ENCODE measurements around the gene FGF14.
"Not testable (repeated sequence)": the region's sequence is repeated elsewhere in the genome, so short reads cannot be mapped to it uniquely, and the experiment has no call there.

Gene FGF14

GRCh38 chr13:101845245-101846020 is 556.4 kb downstream of the FGF14 start:
- DNase-seq (ENCODE audit: low spot score): no peak
- no peak for TF ChIP-seq CTCF (IDR thresholded peaks at IDR 0.05; ENCODE audit: extremely low read depth, missing control alignments)

GRCh38 chr13:101841698-101842097 is 560.1 kb downstream of the FGF14 start:
- no peak for TF ChIP-seq CTCF (IDR thresholded peaks at IDR 0.05; ENCODE audit: extremely low read depth, missing control alignments)
- no peak for DNase-seq (ENCODE audit: low spot score)

GRCh38 chr13:101838323-101838722 is 563.5 kb downstream of the FGF14 start:
- DNase-seq (ENCODE audit: low spot score): no peak
- no peak for TF ChIP-seq CTCF (IDR thresholded peaks at IDR 0.05; ENCODE audit: extremely low read depth, missing control alignments)

- DNase-seq (ENCODE audit: low spot score): not testable (repeated sequence)
Measured at GRCh38 chr13:101837778-101838177, 564.1 kb downstream of the FGF14 start.

- DNase-seq (ENCODE audit: low spot score): no peak
- no peak for TF ChIP-seq CTCF (IDR thresholded peaks at IDR 0.05; ENCODE audit: extremely low read depth, missing control alignments)
Measured at GRCh38 chr13:101837288-101837687, 564.6 kb downstream of the FGF14 start.

- TF ChIP-seq CTCF (IDR thresholded peaks at IDR 0.05; ENCODE audit: extremely low read depth, missing control alignments): no peak
- DNase-seq (ENCODE audit: low spot score): no peak
Measured at GRCh38 chr13:101835920-101836319, 565.9 kb downstream of the FGF14 start.

GRCh38 chr13:101833671-101834070 is 568.2 kb downstream of the FGF14 start:
- no peak for TF ChIP-seq CTCF (IDR thresholded peaks at IDR 0.05; ENCODE audit: extremely low read depth, missing control alignments)

GRCh38 chr13:101830035-101830434 is 571.8 kb downstream of the FGF14 start:
- no peak for DNase-seq (ENCODE audit: low spot score)
- TF ChIP-seq CTCF (IDR thresholded peaks at IDR 0.05; ENCODE audit: extremely low read depth, missing control alignments): no peak

More at GRCh38 chr13:101833671-101834070, 568.2 kb downstream of the FGF14 start:
- no peak for DNase-seq (ENCODE audit: low spot score)

All from GM20000 (cell line).